ENCODE data around the gene TNFAIP3.
"Not testable (repeated sequence)": the region's sequence is repeated elsewhere in the genome, so short reads cannot be mapped to it uniquely, and the experiment has no call there.

The TNFAIP3 gene

GRCh38 chr6:137866914-137867684 lies at the start of gene TNFAIP3:
Gene TNFAIP3 (plus strand): TSS chr6:137867259. CDS start chr6:137871228, 3,969 bp downstream.
- peak; percentile 92 for DNase-seq (ENCODE audit: low spot score)

- DNase-seq (ENCODE audit: low spot score) = no peak
Observed at GRCh38 chr6:137818440-137818839, 48.6 kb upstream of the TNFAIP3 start.

GRCh38 chr6:137819740-137820139 lies 47.3 kb upstream of the TNFAIP3 start:
- no peak for DNase-seq (ENCODE audit: low spot score)

GRCh38 chr6:137820425-137820824 lies 46.6 kb upstream of the TNFAIP3 start:
- no peak for DNase-seq (ENCODE audit: low spot score)

- DNase-seq (ENCODE audit: low spot score) = no peak
Observed at GRCh38 chr6:137820952-137821351, 46.1 kb upstream of the TNFAIP3 start.

GRCh38 chr6:137821491-137821890 lies 45.6 kb upstream of the TNFAIP3 start:
- DNase-seq (ENCODE audit: low spot score) = no peak

GRCh38 chr6:137823826-137824555 lies 43.1 kb upstream of the TNFAIP3 start:
- no peak for DNase-seq (ENCODE audit: low spot score)

GRCh38 chr6:137824556-137824879 lies 42.5 kb upstream of the TNFAIP3 start:
- no peak for DNase-seq (ENCODE audit: low spot score)

- no peak for DNase-seq (ENCODE audit: low spot score)
Observed at GRCh38 chr6:137824896-137825295, 42.2 kb upstream of the TNFAIP3 start.

GRCh38 chr6:137827411-137827940 lies 39.6 kb upstream of the TNFAIP3 start:
- DNase-seq (ENCODE audit: low spot score) = no peak

- no peak for DNase-seq (ENCODE audit: low spot score)
Observed at GRCh38 chr6:137827977-137828810, 38.9 kb upstream of the TNFAIP3 start.

- peak; percentile 65 for DNase-seq (ENCODE audit: low spot score)
Observed at GRCh38 chr6:137829641-137830083, 37.4 kb upstream of the TNFAIP3 start.

GRCh38 chr6:137830511-137830911 lies 36.5 kb upstream of the TNFAIP3 start:
- no peak for DNase-seq (ENCODE audit: low spot score)

- DNase-seq (ENCODE audit: low spot score) = peak; percentile 81
Observed at GRCh38 chr6:137832110-137832509, 34.9 kb upstream of the TNFAIP3 start.

GRCh38 chr6:137834508-137834907 lies 32.6 kb upstream of the TNFAIP3 start:
- DNase-seq (ENCODE audit: low spot score) = no peak

- DNase-seq (ENCODE audit: low spot score) = no peak
Observed at GRCh38 chr6:137836788-137837187, 30.3 kb upstream of the TNFAIP3 start.

- DNase-seq (ENCODE audit: low spot score) = not testable (repeated sequence)
Observed at GRCh38 chr6:137838090-137838489, 29.0 kb upstream of the TNFAIP3 start.

- DNase-seq (ENCODE audit: low spot score) = not testable (repeated sequence)
Observed at GRCh38 chr6:137838597-137838996, 28.5 kb upstream of the TNFAIP3 start.

- DNase-seq (ENCODE audit: low spot score) = no peak
Observed at GRCh38 chr6:137839076-137839475, 28.0 kb upstream of the TNFAIP3 start.

- DNase-seq (ENCODE audit: low spot score) = no peak
Observed at GRCh38 chr6:137840252-137840651, 26.8 kb upstream of the TNFAIP3 start.

- no peak for DNase-seq (ENCODE audit: low spot score)
Observed at GRCh38 chr6:137843211-137843610, 23.8 kb upstream of the TNFAIP3 start.

- DNase-seq (ENCODE audit: low spot score) = not testable (repeated sequence)
Observed at GRCh38 chr6:137844327-137844726, 22.7 kb upstream of the TNFAIP3 start.
